Measurements from ENCODE around the gene ZC3H11A. TPM values are rescaled to one million over a fixed set of nuclear protein-coding genes. Genes with fewer than 3 reads are reported as not detected.

The ZC3H11A gene
- total RNA-seq, 1 experiment from 2014 or later: 66.7 TPM

GRCh38 chr1:203797948-203798655 lies 2.7 kb downstream of the ZC3H11A start:
- Mint-ChIP-seq H3K9me3 (ENCODE audit: unreplicated experiment) (no peaks in the 10 kb centered on the region), H3K27me3 (ENCODE audit: insufficient read depth, unreplicated experiment) (no peaks in the 10 kb centered on the region), H3K4me3 (ENCODE audit: unreplicated experiment) (no peak overlapping the region), H3K27ac (ENCODE audit: unreplicated experiment) (no peak overlapping the region), H3K4me1 (ENCODE audit: low read depth, unreplicated experiment) (no peaks in the 10 kb centered on the region), H3K36me3 (ENCODE audit: insufficient read depth, unreplicated experiment) (peaks cover 62% of the 10 kb centered on the region)
- Histone ChIP-seq H3K4me1 (peaks cover 12% of the 10 kb centered on the region), H3K9me3 (no peaks in the 10 kb centered on the region), H3K36me3 (ENCODE audit: control insufficient read depth, insufficient read depth, low read length) (peaks cover 4% of the 10 kb centered on the region), H3K27me3 (replicated peaks; ENCODE audit: control insufficient read depth, insufficient read depth, low read length) (no peaks in the 10 kb centered on the region), H3K4me3 (ENCODE audit: low read depth, low read length) (no peak overlapping the region)
- POLR2A ChIA-PET: no interaction called here
- BruUV-seq (replicated peaks): no TSS peak
- TF ChIP-seq, protein P1, sequence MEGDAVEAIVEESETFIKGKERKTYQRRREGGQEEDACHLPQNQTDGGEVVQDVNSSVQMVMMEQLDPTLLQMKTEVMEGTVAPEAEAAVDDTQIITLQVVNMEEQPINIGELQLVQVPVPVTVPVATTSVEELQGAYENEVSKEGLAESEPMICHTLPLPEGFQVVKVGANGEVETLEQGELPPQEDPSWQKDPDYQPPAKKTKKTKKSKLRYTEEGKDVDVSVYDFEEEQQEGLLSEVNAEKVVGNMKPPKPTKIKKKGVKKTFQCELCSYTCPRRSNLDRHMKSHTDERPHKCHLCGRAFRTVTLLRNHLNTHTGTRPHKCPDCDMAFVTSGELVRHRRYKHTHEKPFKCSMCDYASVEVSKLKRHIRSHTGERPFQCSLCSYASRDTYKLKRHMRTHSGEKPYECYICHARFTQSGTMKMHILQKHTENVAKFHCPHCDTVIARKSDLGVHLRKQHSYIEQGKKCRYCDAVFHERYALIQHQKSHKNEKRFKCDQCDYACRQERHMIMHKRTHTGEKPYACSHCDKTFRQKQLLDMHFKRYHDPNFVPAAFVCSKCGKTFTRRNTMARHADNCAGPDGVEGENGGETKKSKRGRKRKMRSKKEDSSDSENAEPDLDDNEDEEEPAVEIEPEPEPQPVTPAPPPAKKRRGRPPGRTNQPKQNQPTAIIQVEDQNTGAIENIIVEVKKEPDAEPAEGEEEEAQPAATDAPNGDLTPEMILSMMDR (IDR thresholded peaks at IDR 0.05; ENCODE audit: insufficient read depth in 1 of 2, low read depth in 1 of 2, low read length in 1 of 2, severe bottlenecking in 1 of 2, unreplicated experiment in 1 of 2): no peak
- no peak for DNase-seq
- CTCF ChIA-PET: no interaction called here
- intact Hi-C loops (cut with micrococcal nuclease; ENCODE audit: unreplicated experiment): no loop called here

DNA sequence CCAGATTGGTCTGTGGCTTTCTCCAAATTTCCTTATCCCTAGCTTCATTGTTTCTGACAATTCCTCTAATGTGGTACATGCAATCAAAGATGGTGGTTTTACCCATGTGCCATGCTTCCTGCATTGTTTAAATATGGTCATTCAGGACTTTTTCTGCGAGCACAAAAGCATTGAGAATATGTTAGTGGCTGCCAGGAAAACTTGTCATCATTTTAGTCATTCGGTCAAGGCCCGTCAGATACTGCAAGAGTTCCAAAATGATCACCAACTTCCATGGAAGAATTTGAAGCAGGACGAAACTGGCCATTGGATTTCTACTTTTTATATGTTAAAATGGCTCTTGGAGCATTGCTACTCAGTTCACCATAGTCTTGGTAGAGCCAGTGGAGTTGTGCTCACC lies 3.7 kb downstream of the ZC3H11A start:
- POLR2A ChIA-PET: no interaction called here
- no peak for DNase-seq
- no TSS peak for BruUV-seq (replicated peaks)
- H3K36me3 ChIP-seq (ENCODE audit: control insufficient read depth, insufficient read depth, low read length): peaks cover 4% of the 10 kb centered on the region
- peaks cover 73% of the 10 kb centered on the region for H3K36me3 Mint-ChIP-seq (ENCODE audit: insufficient read depth, unreplicated experiment)
- CTCF ChIA-PET: no interaction called here
- H3K27me3 ChIP-seq (replicated peaks; ENCODE audit: control insufficient read depth, insufficient read depth, low read length): no peaks in the 10 kb centered on the region
- no peak overlapping the region for H3K27ac Mint-ChIP-seq (ENCODE audit: unreplicated experiment)
- no peaks in the 10 kb centered on the region for H3K9me3 ChIP-seq
- H3K4me3 ChIP-seq (ENCODE audit: low read depth, low read length): no peak overlapping the region
- H3K27me3 Mint-ChIP-seq (ENCODE audit: insufficient read depth, unreplicated experiment): no peaks in the 10 kb centered on the region
- peaks cover 12% of the 10 kb centered on the region for H3K4me1 ChIP-seq
- no peaks in the 10 kb centered on the region for H3K9me3 Mint-ChIP-seq (ENCODE audit: unreplicated experiment)
- H3K4me1 Mint-ChIP-seq (ENCODE audit: low read depth, unreplicated experiment): no peaks in the 10 kb centered on the region
- intact Hi-C loops (cut with micrococcal nuclease; ENCODE audit: unreplicated experiment): no loop called here
- TF ChIP-seq, protein P1 (IDR thresholded peaks at IDR 0.05; ENCODE audit: insufficient read depth in 1 of 2, low read depth in 1 of 2, low read length in 1 of 2, severe bottlenecking in 1 of 2, unreplicated experiment in 1 of 2): no peak
- no peak overlapping the region for H3K4me3 Mint-ChIP-seq (ENCODE audit: unreplicated experiment)

DNA sequence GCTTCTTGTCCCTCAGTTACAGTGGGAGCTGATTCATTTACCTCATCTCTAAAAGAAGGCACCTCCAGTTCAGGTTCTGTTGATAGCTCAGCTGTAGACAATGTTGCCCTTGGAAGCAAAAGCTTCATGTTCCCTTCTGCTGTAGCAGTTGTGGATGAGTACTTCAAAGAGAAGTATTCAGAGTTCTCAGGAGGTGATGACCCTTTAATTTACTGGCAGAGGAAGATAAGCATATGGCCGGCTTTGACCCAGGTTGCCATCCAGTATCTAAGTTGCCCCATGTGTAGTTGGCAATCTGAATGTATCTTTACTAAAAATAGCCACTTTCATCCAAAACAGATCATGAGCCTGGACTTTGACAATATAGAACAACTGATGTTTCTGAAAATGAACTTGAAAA lies 4.5 kb downstream of the ZC3H11A start:
- H3K27me3 Mint-ChIP-seq (ENCODE audit: insufficient read depth, unreplicated experiment): no peaks in the 10 kb centered on the region
- TF ChIP-seq, protein P1 (IDR thresholded peaks at IDR 0.05; ENCODE audit: insufficient read depth in 1 of 2, low read depth in 1 of 2, low read length in 1 of 2, severe bottlenecking in 1 of 2, unreplicated experiment in 1 of 2): no peak
- no peaks in the 10 kb centered on the region for H3K9me3 Mint-ChIP-seq (ENCODE audit: unreplicated experiment)
- H3K36me3 Mint-ChIP-seq (ENCODE audit: insufficient read depth, unreplicated experiment): peaks cover 81% of the 10 kb centered on the region
- no peak overlapping the region for H3K27ac Mint-ChIP-seq (ENCODE audit: unreplicated experiment)
- DNase-seq: no peak
- intact Hi-C loops (cut with micrococcal nuclease; ENCODE audit: unreplicated experiment): no loop called here
- H3K36me3 ChIP-seq (ENCODE audit: control insufficient read depth, insufficient read depth, low read length): peaks cover 4% of the 10 kb centered on the region
- H3K4me1 Mint-ChIP-seq (ENCODE audit: low read depth, unreplicated experiment): no peaks in the 10 kb centered on the region
- no peaks in the 10 kb centered on the region for H3K9me3 ChIP-seq
- BruUV-seq (replicated peaks): no TSS peak
- H3K4me3 ChIP-seq (ENCODE audit: low read depth, low read length): no peak overlapping the region
- CTCF ChIA-PET: no interaction called here
- peaks cover 9% of the 10 kb centered on the region for H3K4me1 ChIP-seq
- no peaks in the 10 kb centered on the region for H3K27me3 ChIP-seq (replicated peaks; ENCODE audit: control insufficient read depth, insufficient read depth, low read length)
- no peak overlapping the region for H3K4me3 Mint-ChIP-seq (ENCODE audit: unreplicated experiment)
- POLR2A ChIA-PET: no interaction called here

All from Caco-2 (cell line).